Measurements from ENCODE around the gene CNTNAP2.

- TF ChIP-seq CTCF (IDR thresholded peaks at IDR 0.05) (no peak), POLR2A (IDR thresholded peaks at IDR 0.05) (no peak), EP300 (IDR thresholded peaks at IDR 0.05) (no peak)
Measured at GRCh38 chr7:147400925-147401324, 1284.3 kb downstream of the CNTNAP2 start.

All from tibial nerve (tissue), 4 donors.